A549 treated with CORT108297 at 1 μM for 4 hours (cell line): ENCODE results near the gene NCF4. TPM values are rescaled to one million over a fixed set of nuclear protein-coding genes. Genes with fewer than 3 reads are reported as not detected.

Experiments used
- total RNA-seq: library from RNA; stranded (reverse); fragments of 200-300 nt; extraction: Qiagen RNA extraction; gene quantifications from 5 replicates; pipeline ENCODE4 v1.2.3, GENCODE V29; 2022

Gene NCF4
- total RNA-seq: 0.07 TPM in 1 of 5 replicates, not detected in the others

GRCh38 chr22:36860821-36861659 is at the start of gene NCF4:
TSS of gene NCF4 (plus strand) at chr22:36861006. CDS start at chr22:36861172, 166 bp downstream.

DNA sequence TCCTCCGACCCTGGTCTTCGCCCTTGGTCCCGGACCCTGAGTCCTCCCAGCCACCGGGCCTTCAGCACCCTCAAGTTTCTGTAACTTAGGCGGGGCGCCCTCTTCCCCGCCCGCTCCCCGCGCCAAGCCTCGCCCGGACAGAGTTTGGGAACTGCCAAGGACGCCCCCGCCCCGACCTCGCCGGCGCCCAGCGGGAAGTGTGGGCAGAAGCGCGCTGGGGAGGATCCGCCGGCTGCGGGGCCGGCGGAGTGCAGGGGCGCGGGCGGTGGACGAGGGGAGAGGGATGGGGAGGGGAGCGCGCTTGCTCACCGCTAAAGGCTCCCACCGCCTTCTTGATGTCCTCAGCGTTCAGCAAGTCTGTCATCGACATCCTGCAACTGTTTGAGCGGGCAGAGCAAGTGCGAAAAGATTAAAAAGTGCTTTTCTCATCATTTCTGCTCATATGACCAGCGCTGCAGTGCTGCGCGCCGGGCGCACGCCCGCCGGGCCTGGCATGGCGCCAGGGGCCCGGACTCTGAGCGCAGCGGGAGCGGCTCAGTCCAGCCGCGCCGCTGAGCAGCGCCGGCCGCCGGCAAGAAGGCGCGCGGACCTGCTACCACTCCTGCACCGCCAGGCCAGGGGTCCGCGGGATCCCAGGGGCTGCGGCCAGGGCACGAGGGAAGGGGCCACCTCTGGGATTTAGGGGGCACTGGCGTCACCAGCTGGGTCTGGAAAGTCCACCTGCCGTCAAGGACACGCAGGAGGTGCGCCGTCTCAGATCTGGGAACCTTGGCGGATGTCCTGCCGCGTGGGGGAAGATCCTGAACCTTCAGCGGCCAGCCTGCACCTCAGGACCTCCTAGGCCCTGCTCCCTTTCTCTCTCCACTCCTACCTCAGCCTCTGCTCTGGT is 43.9 kb upstream of the NCF4 start, which contains the start of gene PVALB:
PVALB (minus strand) TSS at position 400 of the 889 bp plus-strand sequence; CDS start at position 370, 30 bp downstream.

DNA sequence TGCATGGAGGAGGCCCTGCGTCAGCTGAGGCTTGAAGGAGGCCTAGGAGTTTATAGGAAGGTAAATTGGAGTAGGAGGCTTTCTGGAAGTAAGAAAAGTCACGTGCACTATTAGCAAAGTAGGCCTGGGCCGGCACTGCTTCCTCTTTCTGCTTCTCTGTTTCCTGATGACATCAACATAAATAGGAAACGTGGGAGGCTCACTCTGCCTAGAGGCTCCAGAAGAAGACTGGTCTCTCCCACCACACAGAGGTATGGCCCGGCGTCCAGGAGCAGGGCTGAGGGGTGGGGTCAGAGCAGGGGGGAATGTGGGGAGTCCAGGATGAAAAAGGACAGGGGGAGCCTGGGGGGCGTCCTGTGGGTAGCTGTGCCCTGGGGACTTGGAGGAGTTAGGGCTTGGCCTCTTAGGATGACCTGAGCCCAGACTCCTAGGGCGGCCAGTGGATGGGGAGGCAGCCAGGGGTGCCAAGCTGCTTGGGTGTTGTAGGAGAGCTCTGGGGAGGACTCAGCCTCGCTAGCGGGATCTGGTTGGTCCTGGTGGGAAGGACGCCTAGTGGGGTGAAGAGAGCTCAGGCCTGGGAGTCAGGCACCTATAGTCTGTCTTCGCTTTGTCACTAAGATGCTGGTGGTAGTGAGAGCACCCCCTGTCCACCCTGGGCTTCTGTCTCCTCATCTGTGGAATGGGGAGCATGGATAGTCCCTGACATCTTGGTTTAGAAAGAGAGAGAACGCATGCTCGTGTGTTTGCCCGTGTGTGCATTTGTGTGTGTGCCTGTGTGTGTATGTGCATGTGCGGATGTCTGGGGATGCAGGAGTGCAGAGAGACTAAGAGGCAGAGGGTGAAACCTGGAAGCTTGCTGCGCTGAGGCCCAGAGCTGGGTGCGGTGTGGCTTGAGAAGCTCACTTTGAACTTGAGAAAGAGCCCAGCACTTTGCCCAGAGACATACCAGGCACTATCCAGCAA is 52.9 kb downstream of the NCF4 start, which contains the start of gene CSF2RB:
CSF2RB (plus strand) TSS at position 202 of the 963 bp plus-strand sequence. CDS start 8,580 bp downstream, outside the sequence.

Other genes starting within 250 kb of the NCF4 start
- gene CACNG2, start 157.3 kb upstream of the NCF4 start, total RNA-seq: not detected in 5 replicates
- gene IFT27, start 84.9 kb upstream of the NCF4 start, total RNA-seq: 15.5 to 27.8 TPM (median 23.4 TPM) in 5 replicates
- gene PVALB, start 44.0 kb upstream of the NCF4 start, total RNA-seq: not detected in 5 replicates
- gene CSF2RB, start 52.6 kb downstream of the NCF4 start, total RNA-seq: not detected in 5 replicates
- gene TST, start 158.4 kb downstream of the NCF4 start, total RNA-seq: 40.7 to 61.2 TPM (median 56.3 TPM) in 5 replicates
- gene MPST, start 158.7 kb downstream of the NCF4 start, total RNA-seq: 41.9 to 78.2 TPM (median 76.8 TPM) in 5 replicates
- 20.3 to 27.5 TPM (median 26.7 TPM) in 5 replicates for gene KCTD17, start 190.7 kb downstream of the NCF4 start, total RNA-seq
- 0.02 TPM in 1 of 5 replicates, not detected in the others for gene TMPRSS6, start 248.7 kb downstream of the NCF4 start, total RNA-seq